ENCODE measurements around the gene TEX2. TPM values are rescaled to one million over a fixed set of nuclear protein-coding genes. Genes with fewer than 3 reads are reported as not detected.
"Not testable (repeated sequence)": the region's sequence is repeated elsewhere in the genome, so short reads cannot be mapped to it uniquely, and the experiment has no call there.

Gene TEX2
- total RNA-seq, 1 donor from 2014 or later = 39.5 TPM

GRCh38 chr17:64245218-64246145, 17.6 kb downstream of the TEX2 start:
- intact Hi-C loops (cut with DNase I) = no loop called here

GRCh38 chr17:64244165-64244564, 18.9 kb downstream of the TEX2 start:
- intact Hi-C loops (cut with DNase I) = no loop called here
- DNase-seq (ENCODE audit: low spot score) = no peak
- peak; percentile 28 for ATAC-seq

More at GRCh38 chr17:64245218-64246145, 17.6 kb downstream of the TEX2 start:
- ATAC-seq (no peak), DNase-seq (ENCODE audit: low spot score) (no peak)

- intact Hi-C loops (cut with DNase I) = no loop called here
- ATAC-seq = no peak
- no peak for DNase-seq (ENCODE audit: low spot score)
Observed at GRCh38 chr17:64243340-64243739, 19.7 kb downstream of the TEX2 start.

- no peak for DNase-seq (ENCODE audit: low spot score)
- no peak for ATAC-seq
- intact Hi-C loops (cut with DNase I) = no loop called here
Observed at GRCh38 chr17:64242633-64243032, 20.4 kb downstream of the TEX2 start.

- ATAC-seq = peak; percentile 86
- DNase-seq (ENCODE audit: low spot score) = peak; percentile 70
- intact Hi-C loops (cut with DNase I) = no loop called here
Observed at GRCh38 chr17:64240741-64241347, 22.2 kb downstream of the TEX2 start.

GRCh38 chr17:64240261-64240740, 22.8 kb downstream of the TEX2 start:
- peak; percentile 44 for ATAC-seq
- DNase-seq (ENCODE audit: low spot score) = no peak
- intact Hi-C loops (cut with DNase I) = no loop called here

- DNase-seq (ENCODE audit: low spot score); ATAC-seq; intact Hi-C loops (cut with DNase I): not testable (repeated sequence)
Observed at GRCh38 chr17:64238449-64238848, 24.6 kb downstream of the TEX2 start.

GRCh38 chr17:64236827-64237403, 26.1 kb downstream of the TEX2 start:
- DNase-seq (ENCODE audit: low spot score) (no peak), ATAC-seq (no peak)
- intact Hi-C loops (cut with DNase I) = no loop called here

- intact Hi-C loops (cut with DNase I) = no loop called here
- DNase-seq (ENCODE audit: low spot score) (no peak), ATAC-seq (no peak)
Observed at GRCh38 chr17:64234961-64235360, 28.1 kb downstream of the TEX2 start.

- ATAC-seq (no peak), DNase-seq (ENCODE audit: low spot score) (no peak)
- intact Hi-C loops (cut with DNase I) = loop anchor here (1.0 kb wide), 1 partner anchor 17 kb away; no protein-coding TSS in a partner anchor
Observed at GRCh38 chr17:64232466-64233262, 30.4 kb downstream of the TEX2 start.

- ATAC-seq (no peak), DNase-seq (ENCODE audit: low spot score) (no peak)
- intact Hi-C loops (cut with DNase I) = no loop called here
Observed at GRCh38 chr17:64231567-64232141, 31.4 kb downstream of the TEX2 start.

- DNase-seq (ENCODE audit: low spot score) = no peak
- ATAC-seq = peak; percentile 91
Observed at GRCh38 chr17:64230791-64231408, 32.2 kb downstream of the TEX2 start.

GRCh38 chr17:64229815-64230728, 33.0 kb downstream of the TEX2 start:
- intact Hi-C loops (cut with DNase I) = no loop called here
- ATAC-seq (peak; percentile 48), DNase-seq (ENCODE audit: low spot score) (no peak)

More at GRCh38 chr17:64230791-64231408, 32.2 kb downstream of the TEX2 start:
- intact Hi-C loops (cut with DNase I) = no loop called here

GRCh38 chr17:64226132-64226531, 36.9 kb downstream of the TEX2 start:
- intact Hi-C loops (cut with DNase I) = no loop called here
- ATAC-seq (no peak), DNase-seq (ENCODE audit: low spot score) (no peak)

- DNase-seq (ENCODE audit: low spot score) (no peak), ATAC-seq (no peak)
- intact Hi-C loops (cut with DNase I) = no loop called here
Observed at GRCh38 chr17:64225410-64225809, 37.6 kb downstream of the TEX2 start.

- intact Hi-C loops (cut with DNase I) = no loop called here
- DNase-seq (ENCODE audit: low spot score) = no peak
Observed at GRCh38 chr17:64223931-64224629, 39.0 kb downstream of the TEX2 start.

GRCh38 chr17:64223283-64223682, 39.8 kb downstream of the TEX2 start:
- no peak for DNase-seq (ENCODE audit: low spot score)
- no peak for ATAC-seq
- intact Hi-C loops (cut with DNase I) = no loop called here

More at GRCh38 chr17:64223931-64224629, 39.0 kb downstream of the TEX2 start:
- no peak for ATAC-seq
